GM19452 (cell line): ENCODE measurements around the gene PTPRE.

Source experiments
- ATAC-seq: cut with Tn5 transposase; IDR thresholded peaks from one replicate; pipeline ENCODE4 v1.9.1; 2021; ENCODE audit not compliant: unreplicated experiment

Gene PTPRE

DNA sequence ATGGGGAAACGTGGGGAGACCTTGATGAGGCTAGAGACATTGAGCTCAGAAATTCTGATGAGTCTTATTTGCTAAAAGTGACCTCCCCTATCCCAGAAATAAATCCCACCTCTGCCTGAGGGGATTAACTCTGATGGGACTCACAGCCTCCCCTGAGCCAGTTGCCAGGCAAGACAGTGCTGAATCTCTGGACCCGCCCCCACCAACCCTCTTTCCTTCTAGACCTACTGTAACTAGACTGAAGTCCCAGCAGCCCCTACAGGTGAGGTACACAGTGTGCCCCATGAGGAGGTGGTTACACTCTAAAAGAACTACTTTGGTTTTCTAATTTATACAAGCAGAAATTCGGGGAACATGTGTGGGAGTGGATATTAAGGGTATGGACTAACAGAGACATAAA is 42.9 kb downstream of the PTPRE start:
- ATAC-seq: no peak

DNA sequence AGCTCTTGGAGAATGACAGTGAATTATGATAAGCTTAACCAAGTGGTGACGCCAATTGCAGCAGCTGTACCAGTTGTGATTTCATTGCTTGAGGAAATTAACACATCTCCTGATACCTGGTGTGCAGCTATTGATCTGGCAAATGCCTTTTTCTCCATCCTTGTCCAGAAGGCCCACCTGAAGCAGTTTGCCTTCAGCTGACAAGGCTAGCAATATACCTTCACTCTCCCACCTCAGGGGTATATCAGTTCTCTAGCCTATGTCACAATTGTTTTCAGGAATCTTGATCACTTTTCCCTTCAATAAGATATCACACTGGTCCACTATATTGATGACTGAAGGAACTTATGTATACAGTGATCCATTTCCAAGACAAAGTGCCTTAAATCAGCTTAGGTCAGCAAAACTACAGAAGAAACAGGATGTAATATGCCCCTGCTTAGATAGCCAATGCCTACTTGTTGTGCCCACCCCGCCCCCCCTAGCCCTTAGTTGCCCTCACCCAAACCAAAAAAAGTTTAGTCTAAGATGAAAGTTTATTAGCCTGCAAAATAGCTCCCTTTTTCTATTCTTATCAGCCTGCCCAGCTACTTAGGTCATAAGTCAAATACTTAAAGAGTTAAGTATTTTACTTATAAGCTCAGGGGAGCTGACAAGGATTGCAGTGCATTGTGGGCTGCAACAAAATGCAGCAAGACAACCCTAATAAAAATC is 45.1 kb downstream of the PTPRE start:
- no peak for ATAC-seq

DNA sequence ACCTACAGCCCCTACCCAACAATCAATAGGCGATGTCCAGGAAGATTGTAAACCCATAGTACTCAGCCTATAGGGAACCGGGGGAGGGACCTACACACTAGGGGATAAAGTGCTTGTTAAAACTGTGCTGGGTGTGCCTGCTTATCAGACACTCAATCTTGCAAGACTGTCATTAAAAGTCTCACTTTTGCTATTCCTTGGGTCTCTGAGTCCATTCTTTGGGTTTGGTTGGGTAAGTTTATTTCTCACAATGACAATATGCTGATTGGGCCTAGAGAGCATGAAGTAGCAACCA is 45.6 kb downstream of the PTPRE start:
- no peak for ATAC-seq

DNA sequence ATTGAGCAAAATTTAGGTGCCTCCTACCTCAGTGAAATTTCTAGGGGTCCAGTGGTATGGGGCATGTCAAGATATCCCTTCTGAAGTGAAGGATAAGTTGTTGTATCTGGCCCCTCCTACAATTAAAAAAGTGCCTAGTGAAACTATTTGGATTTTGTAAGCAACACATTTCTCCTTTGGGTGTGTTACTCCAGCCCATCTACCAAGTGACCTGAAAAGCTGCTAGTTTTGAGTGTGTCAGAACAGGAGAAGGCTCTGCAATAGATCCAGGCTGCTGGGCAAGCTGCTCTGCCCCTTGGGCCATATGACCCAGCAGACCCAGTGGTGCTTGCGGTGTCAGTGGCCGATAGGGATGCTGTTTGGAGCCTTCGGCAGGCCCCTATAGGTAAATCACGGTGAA is 46.0 kb downstream of the PTPRE start:
- ATAC-seq: no peak

DNA sequence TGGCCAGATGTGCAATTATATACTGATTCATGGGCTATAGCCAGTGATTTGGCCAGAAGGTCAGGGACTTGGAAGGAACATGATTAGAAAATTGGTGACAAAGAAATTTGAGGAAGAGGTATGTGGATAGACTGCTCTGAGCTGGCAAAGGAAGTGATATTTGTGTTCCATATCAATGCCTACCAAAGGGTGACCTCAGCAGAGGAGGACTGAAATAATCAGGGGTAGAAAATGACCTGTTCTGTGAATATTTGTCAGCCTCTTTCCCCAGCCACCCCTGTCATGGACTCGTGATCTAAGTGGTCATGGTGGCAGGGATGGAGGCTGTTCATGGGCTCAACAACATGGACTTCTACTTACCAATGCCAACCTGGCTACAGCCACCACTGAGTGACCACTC is 47.0 kb downstream of the PTPRE start:
- no peak for ATAC-seq

DNA sequence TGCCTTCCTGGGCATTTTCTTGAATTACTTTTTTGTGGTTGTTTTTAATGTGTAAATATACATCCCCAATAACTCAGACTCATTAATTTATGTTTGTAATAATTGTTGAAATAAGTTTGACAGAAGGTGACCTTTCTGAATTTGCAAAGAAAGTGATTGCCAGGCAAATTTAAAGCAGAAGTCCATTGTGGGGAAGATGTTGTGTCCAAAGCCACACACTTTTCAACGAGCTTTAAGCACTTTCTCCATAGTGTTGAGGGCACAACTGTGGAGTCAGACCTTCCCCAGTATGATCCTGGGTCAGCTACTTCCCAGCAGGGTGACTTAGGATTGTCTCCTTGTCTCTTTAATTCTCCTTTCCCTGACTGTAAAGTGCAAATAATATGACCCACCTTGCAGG is 52.5 kb downstream of the PTPRE start:
- no peak for ATAC-seq

DNA sequence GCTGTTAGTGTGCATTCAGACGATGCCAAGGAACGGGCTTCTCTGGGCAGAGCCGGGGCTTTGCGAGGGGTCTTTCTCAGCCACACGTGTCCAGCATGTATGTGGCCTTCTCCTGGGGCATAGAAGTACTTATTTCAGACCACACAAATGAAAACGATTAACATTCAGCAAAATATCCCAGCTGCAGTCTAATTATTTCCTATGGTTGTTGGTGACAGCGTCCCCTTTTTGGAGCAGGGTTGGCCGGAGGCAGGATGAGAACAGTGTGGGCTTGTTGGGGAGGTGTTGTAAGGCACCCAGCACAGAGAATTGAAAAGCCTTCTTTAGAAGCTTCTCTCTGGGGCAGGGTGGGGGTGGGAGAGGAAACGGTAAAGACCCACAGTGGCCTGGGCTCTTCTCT is 54.2 kb downstream of the PTPRE start:
- ATAC-seq: no peak

DNA sequence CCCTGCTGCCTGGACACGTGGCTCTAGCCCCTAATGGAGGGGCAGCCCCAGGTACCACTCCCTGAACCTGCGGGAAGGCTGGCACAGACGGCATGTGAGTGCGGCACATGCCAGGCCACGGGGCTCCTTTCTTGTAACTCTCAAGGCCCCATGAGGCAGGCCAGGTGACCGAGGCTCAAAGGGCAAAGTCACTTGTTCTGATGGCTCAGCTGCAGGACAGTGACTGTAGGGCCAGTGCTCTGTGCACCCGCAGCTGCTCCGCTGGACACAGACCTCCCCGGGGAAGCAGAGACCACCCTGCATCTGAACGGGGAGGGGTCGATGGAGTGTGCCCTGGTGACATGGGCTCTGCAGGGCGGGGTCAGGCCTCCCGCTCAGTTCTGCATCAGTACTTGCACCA is 55.3 kb downstream of the PTPRE start:
- ATAC-seq: no peak

DNA sequence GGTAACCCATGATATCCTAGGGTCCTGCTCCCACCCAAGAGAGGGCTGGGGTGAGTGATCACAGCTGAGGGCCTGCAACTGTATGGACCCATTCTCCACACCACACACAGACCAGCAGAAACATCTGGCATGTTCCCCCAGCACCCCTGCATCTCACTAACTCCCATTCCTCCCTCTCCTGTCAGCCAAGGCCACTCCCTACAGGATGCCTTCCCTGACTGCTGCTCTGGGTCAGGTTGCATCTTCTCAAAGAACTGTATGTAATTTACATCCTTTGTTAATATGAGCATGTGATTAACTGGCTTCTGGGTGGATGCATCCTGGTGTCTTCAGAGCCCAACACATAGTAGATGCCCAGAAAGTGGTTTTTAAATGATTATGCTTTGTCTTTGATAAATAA is 56.2 kb downstream of the PTPRE start:
- ATAC-seq: no peak

DNA sequence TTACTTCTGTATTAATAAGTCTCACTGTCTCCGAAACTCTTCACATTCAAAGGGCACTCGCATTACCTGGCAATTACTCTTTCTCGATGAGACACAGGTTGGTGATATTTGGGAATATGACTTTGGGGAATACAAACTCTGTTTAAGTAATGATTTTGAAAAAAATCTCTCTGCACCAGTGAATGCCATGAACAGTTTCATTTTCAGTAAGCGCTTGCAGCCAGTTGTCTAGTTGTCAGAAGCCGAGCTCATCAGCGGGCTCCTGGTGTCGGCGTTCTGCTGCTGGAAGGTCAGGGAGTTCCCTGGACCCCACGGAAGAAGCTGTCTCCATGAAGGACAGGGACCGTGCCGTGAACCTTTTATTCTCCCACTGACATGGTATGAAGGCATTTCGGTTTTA is 57.7 kb downstream of the PTPRE start:
- ATAC-seq: no peak

DNA sequence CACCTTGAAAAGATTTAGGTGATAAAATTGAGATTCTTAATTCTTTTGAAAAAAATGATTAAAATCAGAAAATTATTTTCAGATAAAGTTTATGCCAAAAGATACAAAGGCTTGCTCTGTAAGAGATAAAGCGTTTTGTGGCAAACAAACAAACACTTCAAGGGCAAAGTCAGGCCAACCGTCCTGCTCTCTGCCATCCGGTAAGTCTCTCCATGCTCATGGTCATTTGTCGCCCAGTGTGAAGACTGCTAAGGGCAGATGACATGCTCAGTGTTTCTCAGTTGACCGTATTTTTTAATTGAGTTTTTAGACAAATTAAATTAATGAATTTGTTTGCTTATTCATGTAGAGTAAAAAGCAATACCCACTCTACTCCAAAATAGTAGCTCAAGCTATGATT is 60.0 kb downstream of the PTPRE start:
- ATAC-seq: no peak

DNA sequence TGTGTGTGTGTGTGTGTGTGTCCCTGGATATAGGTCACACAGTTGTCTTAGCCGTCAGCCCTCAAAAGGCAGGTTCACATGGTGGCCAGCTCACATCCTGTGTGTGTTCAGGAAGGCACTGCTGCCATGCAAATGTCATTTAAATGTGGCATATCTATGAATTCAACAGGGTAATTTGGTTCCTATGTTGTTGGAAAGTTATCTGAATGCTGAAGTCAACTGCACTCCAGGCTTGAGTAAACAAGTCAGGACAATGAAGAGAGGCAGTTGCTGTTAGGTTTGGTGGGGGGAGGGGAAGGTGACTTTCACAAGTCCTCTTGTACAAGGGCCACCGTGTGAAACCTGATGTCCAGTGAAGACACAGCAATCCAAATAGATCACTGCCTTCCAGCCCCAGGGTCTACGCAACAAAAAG is 61.1 kb downstream of the PTPRE start:
- no peak for ATAC-seq

DNA sequence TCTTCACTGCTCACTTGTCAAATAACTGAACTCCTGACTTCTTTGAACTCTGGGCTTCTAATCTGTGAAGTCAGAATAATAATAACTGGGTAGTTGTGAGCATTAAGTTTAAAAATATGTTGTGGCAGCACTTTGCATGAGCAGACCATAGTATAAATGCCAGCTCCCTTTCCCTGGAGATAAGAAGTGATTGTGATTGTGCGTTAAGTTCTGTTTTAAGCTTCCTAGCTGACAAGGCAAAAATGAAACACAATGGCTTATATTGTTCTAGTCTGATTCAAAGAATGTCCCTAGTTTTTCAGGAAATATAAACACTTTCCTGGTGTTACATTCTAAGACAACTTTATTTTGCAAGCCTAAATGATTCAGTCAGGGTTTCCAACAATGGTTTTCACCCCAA is 61.8 kb downstream of the PTPRE start:
- no peak for ATAC-seq

DNA sequence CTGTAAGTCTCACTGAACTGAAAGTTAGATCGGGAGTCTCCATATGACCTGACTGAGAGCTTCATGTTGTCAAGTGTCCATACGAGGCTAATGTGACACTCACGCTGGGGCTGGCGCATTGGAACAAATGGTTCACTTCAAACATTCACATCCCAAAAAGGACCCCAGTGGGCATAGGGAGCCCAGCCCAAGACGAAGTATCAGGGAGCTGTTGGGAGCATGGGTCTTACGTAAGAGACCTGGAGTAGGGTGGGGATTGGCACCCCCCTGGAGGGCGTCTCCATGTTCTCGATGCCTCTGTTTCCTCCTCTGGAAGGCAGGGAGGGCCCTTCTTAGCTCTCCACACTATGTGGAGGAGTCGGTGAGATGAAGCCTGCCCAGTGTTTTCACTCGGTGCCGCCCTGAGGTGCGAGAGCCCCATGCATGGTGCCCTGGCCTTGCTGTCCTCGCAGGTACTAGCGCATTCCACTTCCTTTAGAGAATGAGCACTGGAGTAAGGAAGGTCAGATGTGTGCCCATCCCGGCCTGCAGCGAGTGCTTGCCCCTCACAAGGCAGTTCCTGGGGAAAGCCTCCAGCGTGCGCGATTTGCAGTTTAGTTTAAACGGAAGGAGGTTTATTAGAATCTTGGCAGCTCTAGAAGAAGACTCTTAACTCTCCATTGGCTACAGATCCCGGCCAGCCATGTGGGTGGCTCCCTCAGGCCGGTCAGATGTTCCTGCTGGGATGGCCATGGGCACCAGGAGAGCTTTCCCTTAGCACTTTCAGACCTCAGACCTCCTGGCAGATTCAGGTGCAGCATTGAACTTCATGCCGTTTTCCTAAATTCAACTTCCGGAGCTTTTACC is 64.4 kb downstream of the PTPRE start:
- no peak for ATAC-seq

DNA sequence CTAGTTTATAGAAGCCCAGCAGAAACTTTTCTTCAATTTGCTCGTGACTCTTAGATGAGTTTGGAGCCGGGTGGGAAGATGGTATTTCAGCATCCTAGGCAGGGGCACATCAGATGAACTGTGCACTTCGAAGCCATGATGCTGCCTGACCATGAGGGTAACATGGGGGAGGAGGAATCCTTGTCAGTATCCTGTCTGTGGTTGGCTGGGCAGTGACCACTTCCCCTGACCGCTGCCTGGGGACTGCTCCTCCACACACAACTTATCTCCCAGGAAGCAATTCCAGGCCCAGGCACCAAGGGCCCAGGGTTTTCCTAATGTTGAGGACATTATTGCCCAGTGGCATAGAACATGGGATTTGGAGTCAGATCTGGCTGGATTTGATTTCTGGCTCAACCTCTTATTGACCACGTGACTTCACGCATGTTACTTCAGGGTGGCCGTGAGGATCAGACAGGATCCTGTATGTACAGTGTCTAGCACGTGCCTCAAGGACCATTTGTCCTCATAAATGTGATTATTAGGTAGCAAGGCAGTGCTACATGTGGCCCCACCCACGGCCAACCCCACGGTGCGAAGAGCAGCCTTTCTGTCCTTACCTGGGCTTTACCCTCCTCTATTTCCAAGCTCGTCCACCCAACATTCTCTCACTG is 65.2 kb downstream of the PTPRE start:
- ATAC-seq: no peak

DNA sequence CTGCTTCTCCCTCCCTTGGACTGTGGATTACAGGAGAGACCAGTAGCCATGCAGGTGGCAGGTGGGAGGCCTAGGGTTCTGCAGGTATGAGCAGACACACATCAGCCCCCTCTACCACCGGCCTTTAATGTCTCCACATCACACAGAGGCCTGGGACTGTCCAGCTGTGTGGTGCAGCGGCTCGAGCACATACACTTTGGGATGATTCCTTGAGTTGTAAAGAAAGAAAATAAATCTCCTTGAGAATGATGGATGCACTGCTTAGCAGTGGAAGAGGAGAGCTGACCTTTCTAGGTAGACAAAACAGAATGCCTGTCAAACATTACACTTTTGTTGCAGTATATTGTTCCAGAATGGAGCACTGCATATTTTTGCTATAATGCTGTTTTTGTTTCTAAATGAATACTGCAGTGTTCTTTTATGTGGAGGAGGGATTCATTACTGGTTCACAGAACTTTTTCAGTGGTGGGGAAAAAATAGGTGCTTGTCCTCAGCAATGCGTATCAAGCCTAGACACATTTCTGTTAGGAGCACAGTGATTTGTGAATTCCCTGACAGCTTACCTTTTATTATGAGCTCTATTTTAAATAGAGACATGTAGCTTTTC is 66.0 kb downstream of the PTPRE start:
- no peak for ATAC-seq

DNA sequence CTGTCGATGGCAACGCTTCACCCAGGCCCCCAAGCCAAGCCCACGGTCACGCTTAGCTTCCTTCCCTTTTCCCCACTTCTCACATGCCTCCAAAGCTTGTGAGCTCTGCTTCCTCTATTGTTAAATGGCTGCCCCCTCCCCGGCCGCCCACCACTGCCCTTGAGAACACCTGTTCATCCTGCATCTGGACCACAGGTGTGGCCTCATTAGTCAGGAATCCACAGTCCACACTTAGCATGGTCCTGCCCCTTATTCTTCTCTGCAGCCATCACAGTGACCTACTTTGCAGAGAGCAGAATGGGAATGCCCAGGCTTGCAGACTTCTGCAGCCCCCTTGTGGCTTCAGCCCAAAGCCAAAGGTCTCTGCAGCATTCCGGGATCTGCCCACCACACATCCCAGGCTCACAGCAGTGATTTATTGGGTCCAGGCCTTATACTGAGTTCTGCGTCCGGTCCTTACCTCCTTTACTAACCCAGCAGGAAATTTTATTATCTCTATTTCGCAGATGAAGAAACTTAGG is 66.9 kb downstream of the PTPRE start:
- no peak for ATAC-seq

DNA sequence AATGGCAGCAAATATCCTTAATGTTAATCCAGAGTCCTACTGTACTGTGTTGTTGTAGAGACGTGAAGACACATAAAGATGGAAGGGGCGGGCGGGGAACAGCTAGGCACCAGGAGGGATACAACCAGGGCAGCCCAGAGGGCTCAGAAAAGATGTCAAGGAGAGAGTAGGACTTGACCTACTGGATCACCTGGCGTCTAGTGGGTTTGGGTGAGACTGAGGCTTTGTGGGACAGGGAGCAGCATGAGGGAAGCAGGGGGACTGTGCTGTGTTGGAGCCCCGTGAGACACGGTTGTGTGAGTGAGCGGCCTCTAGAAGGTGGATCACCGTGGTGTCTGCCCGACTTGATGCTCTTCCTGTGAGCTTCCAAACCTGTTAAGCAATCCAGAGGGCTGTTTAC is 68.0 kb downstream of the PTPRE start:
- no peak for ATAC-seq

DNA sequence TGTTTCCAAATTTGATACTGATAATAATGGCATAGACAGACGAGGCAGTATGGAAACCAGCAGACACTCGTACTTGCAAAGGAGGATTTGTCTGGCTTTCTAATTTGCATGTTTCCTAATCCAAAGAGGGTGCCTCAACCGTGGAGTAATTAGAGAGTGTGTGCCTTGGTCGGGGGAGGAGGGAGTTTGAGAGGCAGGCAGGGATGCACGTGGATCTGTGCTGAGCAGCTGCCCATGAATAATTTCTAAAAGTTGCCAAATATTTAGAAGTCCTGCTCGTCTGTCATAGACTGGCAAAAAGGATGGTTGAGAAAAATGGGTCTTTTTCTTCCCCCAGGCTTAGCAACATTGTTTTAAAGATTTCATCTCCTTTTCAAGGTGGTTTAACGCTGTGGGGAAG is 69.4 kb downstream of the PTPRE start:
- no peak for ATAC-seq

DNA sequence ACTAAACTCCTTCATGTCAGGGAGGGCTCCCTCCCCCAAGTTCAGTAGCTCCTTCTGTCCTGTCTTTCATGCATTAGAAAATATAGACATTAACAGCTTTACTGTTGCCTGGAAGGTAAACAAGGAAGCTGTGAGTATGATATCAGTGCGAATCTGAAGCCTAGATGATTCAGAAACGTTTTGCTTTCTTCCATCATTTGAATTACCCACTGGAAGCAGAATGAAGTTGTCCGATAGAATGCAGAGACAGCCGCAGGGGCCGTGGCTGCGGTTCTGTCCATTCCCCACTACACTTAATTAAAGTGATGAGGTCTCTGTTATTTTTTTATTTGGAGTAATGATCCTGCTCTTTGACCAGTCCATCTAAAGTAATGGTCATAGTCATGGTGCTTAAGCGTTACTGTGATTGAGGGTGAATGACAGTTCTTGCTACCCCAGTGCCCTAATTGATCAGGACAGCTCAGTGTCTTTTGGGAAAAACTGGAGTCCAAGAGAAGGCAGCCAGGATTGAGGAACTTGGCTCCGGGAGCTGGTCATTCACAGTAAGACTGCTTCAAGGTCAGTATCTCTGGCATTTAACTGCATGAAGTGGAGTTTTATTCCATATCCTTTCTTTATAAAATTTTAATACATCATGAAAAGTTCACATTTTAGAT is 69.9 kb downstream of the PTPRE start:
- no peak for ATAC-seq

DNA sequence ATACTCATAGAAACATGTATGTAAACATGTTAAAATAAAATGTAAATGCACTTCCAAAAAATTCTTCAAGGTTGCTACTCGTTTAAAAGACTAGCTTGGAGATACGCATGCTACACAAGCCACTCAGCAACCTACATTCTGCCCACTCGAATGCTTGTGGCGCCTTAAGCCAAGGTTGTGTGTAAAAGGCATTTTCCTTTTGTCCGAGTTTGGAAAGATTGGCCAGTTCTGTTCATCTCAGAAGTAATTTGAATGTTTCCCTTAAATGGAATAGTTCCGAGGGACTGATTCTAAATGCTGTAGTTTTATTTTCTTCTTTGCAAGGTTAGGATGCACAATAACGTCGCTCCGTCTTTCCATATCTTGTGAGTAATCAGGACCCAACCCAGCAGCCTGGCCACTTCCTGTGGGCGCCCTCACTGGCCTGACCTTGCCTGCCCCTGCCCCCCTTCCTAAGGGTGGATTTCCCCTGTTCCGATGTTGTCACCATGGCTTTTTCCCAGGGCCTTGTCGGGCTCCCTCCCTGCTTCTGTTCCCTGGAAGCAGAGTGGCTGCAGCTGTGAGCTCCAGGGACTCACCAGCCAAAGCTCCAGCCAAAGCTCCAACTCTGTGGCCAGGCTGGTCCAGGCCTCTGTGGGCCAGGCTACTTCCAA is 70.6 kb downstream of the PTPRE start:
- ATAC-seq: no peak
